HCT116 (cell line): ENCODE data around the gene CREB3L1.

Experiments used
- POLR2A ChIP-seq: IDR thresholded peaks from 2 replicates; pipeline ENCODE4 v1.7.0; 2011; ENCODE audit warnings: borderline replicate concordance; ENCODE audit not compliant: insufficient read depth, insufficient read length; ENCODE audit errors: extremely low read depth
- POLR2AphosphoS5 ChIP-seq: IDR thresholded peaks from 2 replicates; pipeline ENCODE4 v1.6.1; 2011; ENCODE audit warnings: mild to moderate bottlenecking, low read depth, low read length, moderate library complexity

- TF ChIP-seq POLR2AphosphoS5 (no peak), POLR2A (no peak)
These were observed 27.3 kb upstream of the CREB3L1 start for GRCh38 chr11:46249938-46250744.
